Activated naive CD8-positive, alpha-beta T cell treated with anti-CD3 and anti-CD28 coated beads, Interleukin-2, amount 50 U/mL, for 24 hours (primary cell): ENCODE measurements around the gene DAGLA.
A peak's percentile ranks its signal among the peaks of the same experiment; 100 is the strongest.

Source experiments
- ATAC-seq: fragments of 150-1000 bp; cut with Tn5 transposase; one replicate; pipeline ENCODE4 v1.10.0; 2021
- DNase-seq: peaks from one replicate; pipeline ENCODE4 v3.0.0; 2021
- H3K27ac Mint-ChIP-seq: one replicate; pipeline ENCODE4 v1.8.0; 2021; ENCODE audit warnings: mild to moderate bottlenecking, mixed read lengths
- H3K27me3 Mint-ChIP-seq: one replicate; pipeline ENCODE4 v1.8.0; 2021; ENCODE audit warnings: mixed read lengths
- H3K36me3 Mint-ChIP-seq: one replicate; pipeline ENCODE4 v1.8.0; 2021; ENCODE audit warnings: low read depth, mixed read lengths
- H3K4me1 Mint-ChIP-seq: one replicate; pipeline ENCODE4 v1.8.0; 2021; ENCODE audit warnings: mixed read lengths
- H3K4me3 Mint-ChIP-seq: one replicate; pipeline ENCODE4 v1.8.0; 2021; ENCODE audit warnings: mild to moderate bottlenecking, moderate library complexity, mixed read lengths
- H3K9me3 Mint-ChIP-seq: one replicate; pipeline ENCODE4 v1.8.0; 2021; ENCODE audit warnings: mixed read lengths

Gene DAGLA, protein sequence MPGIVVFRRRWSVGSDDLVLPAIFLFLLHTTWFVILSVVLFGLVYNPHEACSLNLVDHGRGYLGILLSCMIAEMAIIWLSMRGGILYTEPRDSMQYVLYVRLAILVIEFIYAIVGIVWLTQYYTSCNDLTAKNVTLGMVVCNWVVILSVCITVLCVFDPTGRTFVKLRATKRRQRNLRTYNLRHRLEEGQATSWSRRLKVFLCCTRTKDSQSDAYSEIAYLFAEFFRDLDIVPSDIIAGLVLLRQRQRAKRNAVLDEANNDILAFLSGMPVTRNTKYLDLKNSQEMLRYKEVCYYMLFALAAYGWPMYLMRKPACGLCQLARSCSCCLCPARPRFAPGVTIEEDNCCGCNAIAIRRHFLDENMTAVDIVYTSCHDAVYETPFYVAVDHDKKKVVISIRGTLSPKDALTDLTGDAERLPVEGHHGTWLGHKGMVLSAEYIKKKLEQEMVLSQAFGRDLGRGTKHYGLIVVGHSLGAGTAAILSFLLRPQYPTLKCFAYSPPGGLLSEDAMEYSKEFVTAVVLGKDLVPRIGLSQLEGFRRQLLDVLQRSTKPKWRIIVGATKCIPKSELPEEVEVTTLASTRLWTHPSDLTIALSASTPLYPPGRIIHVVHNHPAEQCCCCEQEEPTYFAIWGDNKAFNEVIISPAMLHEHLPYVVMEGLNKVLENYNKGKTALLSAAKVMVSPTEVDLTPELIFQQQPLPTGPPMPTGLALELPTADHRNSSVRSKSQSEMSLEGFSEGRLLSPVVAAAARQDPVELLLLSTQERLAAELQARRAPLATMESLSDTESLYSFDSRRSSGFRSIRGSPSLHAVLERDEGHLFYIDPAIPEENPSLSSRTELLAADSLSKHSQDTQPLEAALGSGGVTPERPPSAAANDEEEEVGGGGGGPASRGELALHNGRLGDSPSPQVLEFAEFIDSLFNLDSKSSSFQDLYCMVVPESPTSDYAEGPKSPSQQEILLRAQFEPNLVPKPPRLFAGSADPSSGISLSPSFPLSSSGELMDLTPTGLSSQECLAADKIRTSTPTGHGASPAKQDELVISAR

DNA sequence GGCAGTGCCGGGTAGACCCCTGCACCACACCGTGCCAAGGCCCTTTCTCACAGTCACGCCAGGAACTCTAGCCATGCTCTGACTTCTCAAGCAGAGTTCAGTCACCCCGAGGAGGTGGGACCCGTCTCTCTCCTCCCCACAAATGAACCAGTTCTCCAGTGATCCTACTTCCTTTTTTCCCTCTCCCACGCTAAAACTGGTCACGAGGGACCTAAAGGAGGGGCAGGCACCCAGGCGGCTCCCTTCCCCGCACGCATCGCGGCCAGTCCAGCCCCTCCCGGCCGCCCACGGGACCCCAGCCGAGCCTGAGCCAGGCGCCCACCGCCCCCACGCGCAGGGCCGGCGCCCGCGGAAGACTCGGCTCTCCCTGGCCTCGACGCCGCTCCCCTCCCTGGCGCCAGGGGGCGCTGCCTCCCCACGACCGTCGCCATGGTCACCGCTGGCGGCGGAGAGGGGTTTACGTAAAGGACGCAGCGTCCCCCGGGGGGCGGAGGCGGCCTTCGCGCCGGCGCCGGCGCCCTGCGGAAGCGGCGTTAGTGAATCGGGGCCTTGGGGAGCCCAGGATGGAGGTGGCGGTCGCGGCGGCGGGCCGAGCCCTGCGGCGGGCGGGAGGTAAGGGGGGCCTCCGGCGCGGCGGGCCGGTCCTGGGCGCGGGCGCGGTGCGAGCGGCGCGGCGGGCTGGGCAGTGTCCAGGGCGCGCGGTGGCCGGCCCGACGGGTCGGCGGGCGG lies at the start of gene DAGLA:
Gene DAGLA (plus strand): TSS at position 499 of the 729 bp plus-strand sequence. CDS start 39,765 bp downstream, outside the sequence.
- Mint-ChIP-seq H3K4me1 (peaks cover 7% of the 10 kb centered on the region), H3K27me3 (peaks cover 16% of the 10 kb centered on the region), H3K36me3 (no peaks in the 10 kb centered on the region), H3K4me3 (peak within 1 kb of the TSS; percentile 55), H3K27ac (peak within 1 kb of the TSS; percentile 39), H3K9me3 (no peaks in the 10 kb centered on the region)
- peak; percentile 56 for ATAC-seq
- DNase-seq = peak; percentile 77

DNA sequence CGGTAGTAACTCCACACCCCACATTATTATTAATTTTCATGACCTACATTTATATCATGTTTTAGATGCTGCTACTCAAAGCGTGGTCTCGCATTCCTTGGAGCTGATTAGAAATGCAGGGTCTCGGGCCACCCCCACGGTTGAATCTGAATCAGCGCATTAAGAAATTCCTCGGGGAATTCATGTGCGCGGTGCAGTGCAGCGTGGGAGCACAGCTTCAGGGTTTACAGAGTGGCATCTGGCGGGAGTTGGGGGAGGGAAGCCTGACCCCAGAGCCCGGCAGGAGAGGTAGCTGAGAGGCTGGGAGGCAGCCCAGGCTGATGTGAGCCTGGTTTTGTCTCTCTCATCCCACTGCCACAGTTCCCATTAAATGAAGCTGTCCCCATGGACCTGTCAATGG lies 48.1 kb upstream of the DAGLA start:
- Mint-ChIP-seq H3K9me3 (no peaks in the 10 kb centered on the region), H3K4me3 (no peak overlapping the region), H3K27me3 (peaks cover 10% of the 10 kb centered on the region), H3K4me1 (peaks cover 8% of the 10 kb centered on the region), H3K36me3 (no peaks in the 10 kb centered on the region), H3K27ac (no peak overlapping the region)
- DNase-seq = no peak
- ATAC-seq = no peak

DNA sequence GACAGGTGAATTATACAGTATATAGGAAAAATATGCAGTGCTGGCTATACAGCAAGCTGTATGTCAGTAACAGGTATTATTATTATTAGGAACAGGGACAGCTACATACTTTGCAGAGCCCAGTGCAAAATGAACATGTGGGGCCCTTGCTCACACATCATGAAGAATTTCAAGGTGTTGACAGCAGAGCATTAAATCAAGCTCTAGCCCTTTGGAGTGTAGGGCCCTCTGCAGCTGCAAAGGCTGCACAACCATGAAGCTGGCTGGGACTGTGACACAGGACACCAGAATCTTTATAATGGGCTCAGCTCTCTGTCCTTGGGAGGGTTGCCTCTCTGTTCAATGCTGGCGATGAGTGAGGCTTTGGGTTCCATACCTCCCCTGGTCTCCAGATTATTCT lies 44.9 kb upstream of the DAGLA start:
- ATAC-seq = no peak

DNA sequence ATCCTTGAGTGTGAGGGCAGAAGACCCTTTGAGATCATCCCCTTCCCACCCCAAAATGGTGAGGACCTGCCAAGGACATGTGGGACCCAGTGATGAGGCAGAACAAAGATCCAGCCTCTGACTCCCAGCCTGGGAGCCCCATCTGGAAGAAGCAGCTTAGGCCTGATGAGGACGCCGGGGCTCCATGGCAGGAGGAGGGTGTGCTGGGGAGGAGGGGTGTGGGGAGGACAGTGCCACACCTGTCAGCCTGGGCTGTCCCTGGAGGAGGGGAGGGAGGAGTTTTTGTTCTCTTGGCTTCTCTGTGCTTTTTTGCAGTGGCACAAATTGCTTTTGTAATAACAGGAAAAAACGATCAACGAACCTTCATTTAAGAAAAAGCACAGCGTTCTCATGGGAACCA lies 44.4 kb upstream of the DAGLA start:
- no peak for ATAC-seq
- no peaks in the 10 kb centered on the region for H3K9me3 Mint-ChIP-seq
- H3K4me3 Mint-ChIP-seq = no peak overlapping the region
- peaks cover 3% of the 10 kb centered on the region for H3K27me3 Mint-ChIP-seq
- H3K36me3 Mint-ChIP-seq = no peaks in the 10 kb centered on the region
- no peak overlapping the region for H3K27ac Mint-ChIP-seq
- no peaks in the 10 kb centered on the region for H3K4me1 Mint-ChIP-seq
- DNase-seq = no peak

More for the DNA sequence above, 44.9 kb upstream of the DAGLA start:
- no peak for DNase-seq
- H3K4me3 Mint-ChIP-seq = no peak overlapping the region
- no peaks in the 10 kb centered on the region for H3K9me3 Mint-ChIP-seq
- H3K36me3 Mint-ChIP-seq = no peaks in the 10 kb centered on the region
- peaks cover 3% of the 10 kb centered on the region for H3K27me3 Mint-ChIP-seq
- no peak overlapping the region for H3K27ac Mint-ChIP-seq
- no peaks in the 10 kb centered on the region for H3K4me1 Mint-ChIP-seq

DNA sequence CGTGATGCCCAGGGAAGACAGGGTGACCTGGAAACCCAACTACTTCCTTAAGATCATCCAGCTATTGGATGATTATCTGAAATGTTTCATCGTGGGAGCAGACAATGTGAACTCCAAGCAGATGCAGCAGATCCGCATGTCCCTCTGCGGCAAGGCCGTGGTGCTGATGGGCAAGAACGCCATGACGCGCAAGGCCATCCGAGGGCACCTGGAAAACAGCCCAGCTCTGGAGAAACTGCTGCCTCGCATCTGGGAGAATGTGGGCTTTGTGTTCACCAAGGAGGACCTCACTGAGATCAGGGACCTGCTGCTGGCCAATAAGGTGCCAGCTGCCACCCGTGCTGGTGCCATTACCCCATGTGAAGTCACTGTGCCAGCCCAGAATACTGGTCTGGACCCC lies 43.5 kb upstream of the DAGLA start:
- Mint-ChIP-seq H3K4me3 (no peak overlapping the region), H3K36me3 (no peaks in the 10 kb centered on the region), H3K4me1 (no peaks in the 10 kb centered on the region)

DNA sequence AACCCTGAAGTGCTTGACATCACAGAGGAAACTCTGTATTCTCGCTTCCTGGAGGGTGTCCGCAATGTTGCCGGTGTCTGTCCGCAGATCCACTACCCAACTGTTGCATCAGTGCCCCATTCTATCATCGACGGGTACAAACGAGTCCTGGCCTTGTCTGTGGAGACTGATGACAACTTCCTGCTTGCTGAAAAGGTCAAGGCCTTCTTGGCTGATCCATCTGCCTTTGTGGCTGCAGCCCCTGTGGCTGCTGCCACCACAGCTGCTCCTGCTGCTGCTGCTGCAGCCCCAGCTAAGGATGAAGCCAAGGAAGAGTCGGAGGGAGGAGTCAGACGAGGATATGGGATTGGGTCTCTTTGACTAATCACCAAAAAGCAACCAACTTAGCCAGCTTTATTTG lies 42.9 kb upstream of the DAGLA start:
- no peak overlapping the region for H3K27ac Mint-ChIP-seq
- H3K4me3 Mint-ChIP-seq = no peak overlapping the region
- ATAC-seq (no peak), DNase-seq (no peak)
- no peaks in the 10 kb centered on the region for H3K36me3 Mint-ChIP-seq
- H3K27me3 Mint-ChIP-seq = peaks cover 3% of the 10 kb centered on the region
- H3K4me1 Mint-ChIP-seq = no peaks in the 10 kb centered on the region
- H3K9me3 Mint-ChIP-seq = no peaks in the 10 kb centered on the region

More for the DNA sequence above, 43.5 kb upstream of the DAGLA start:
- Mint-ChIP-seq H3K27me3 (peaks cover 3% of the 10 kb centered on the region), H3K9me3 (no peaks in the 10 kb centered on the region), H3K27ac (no peak overlapping the region)
- DNase-seq = no peak
- ATAC-seq = no peak

DNA sequence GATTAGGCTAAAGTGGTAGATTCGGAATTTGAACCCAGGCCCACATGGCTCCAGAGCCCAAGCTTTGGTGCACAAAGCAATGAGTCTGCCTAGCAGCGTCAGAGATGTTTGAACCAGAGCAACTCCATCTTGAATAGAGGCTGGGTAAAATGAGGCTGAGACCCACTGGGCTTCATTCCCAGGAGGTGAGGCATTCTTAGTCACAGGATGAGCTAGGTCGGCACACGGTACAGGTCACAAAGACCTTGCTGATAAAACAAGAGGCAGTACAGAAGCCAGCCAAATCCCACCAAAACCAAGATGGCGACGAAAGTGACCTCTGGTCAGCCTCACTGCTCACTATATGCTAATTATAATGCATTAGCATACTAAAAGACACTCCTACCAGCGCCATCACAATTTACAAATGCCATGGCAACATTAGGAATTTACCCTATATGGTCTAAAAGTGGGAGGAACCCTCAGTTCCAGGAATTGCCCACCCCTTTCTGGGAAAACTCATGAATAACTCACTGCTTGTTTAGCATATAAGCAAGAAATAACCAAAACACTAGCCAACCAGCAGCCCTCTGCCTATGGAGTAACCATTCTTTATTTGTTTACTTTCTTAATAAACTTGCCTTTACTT lies 40.3 kb upstream of the DAGLA start:
- peaks cover 3% of the 10 kb centered on the region for H3K27me3 Mint-ChIP-seq
- DNase-seq (no peak), ATAC-seq (no peak)
- no peak overlapping the region for H3K27ac Mint-ChIP-seq
- no peak overlapping the region for H3K4me3 Mint-ChIP-seq
- no peaks in the 10 kb centered on the region for H3K4me1 Mint-ChIP-seq
- no peaks in the 10 kb centered on the region for H3K9me3 Mint-ChIP-seq
- no peaks in the 10 kb centered on the region for H3K36me3 Mint-ChIP-seq

DNA sequence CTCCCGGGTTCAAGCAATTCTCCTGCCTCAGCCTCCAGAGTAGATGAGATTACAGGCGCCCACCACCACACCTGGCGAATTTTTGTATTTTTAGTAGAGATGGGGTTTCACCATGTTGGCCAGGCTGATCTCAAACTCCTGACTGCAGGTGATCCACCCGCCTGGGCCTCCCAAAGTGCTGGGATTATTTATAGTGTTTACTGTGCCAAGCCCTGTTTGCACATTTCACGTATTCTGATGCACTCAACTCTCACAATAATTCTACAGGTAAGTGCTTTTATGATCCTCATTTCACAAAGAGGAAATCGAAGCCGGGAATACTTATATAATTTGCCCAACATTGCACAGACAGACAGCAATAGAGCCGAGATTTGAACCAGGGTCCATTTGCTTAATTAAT lies 38.0 kb upstream of the DAGLA start:
- Mint-ChIP-seq H3K9me3 (no peaks in the 10 kb centered on the region), H3K4me1 (no peaks in the 10 kb centered on the region)
- no peak for ATAC-seq

DNA sequence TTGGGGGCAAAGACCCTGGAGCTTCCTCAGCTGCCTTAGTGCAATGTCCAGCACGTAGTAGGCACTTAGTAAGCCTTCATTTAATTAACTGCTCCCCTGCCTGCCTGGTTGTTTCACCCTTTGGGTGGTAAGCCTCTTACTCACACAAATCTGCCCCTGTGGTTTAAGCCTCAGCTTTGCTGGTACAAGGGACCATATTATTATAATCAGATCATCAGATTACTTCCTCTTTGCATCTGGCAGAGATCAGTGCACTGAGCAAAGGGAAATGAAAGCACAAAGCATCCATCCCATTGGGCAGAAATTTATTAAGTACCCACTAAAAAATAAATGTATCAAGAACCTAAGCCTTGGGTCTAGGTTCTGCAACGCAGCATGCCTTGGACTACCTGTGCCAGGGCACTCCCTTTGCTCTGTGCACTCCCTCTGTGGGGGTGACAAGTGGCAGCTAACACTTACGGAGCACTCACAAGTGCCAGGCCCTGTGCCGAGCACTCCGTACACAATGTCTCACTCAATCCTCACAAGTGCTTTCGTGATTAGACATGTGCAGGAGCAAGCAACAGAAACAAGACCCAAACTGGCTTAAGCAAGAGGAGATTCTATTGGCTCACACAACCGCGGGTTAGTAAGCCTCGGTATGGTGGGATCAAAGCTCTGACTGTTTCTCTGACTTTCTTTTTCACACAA lies 34.9 kb upstream of the DAGLA start:
- Mint-ChIP-seq H3K4me3 (no peak overlapping the region), H3K27ac (no peak overlapping the region), H3K27me3 (no peaks in the 10 kb centered on the region)

More for the DNA sequence above, 38.0 kb upstream of the DAGLA start:
- peaks cover 3% of the 10 kb centered on the region for H3K27me3 Mint-ChIP-seq
- H3K27ac Mint-ChIP-seq = no peak overlapping the region
- H3K36me3 Mint-ChIP-seq = no peaks in the 10 kb centered on the region
- DNase-seq = no peak
- no peak overlapping the region for H3K4me3 Mint-ChIP-seq

DNA sequence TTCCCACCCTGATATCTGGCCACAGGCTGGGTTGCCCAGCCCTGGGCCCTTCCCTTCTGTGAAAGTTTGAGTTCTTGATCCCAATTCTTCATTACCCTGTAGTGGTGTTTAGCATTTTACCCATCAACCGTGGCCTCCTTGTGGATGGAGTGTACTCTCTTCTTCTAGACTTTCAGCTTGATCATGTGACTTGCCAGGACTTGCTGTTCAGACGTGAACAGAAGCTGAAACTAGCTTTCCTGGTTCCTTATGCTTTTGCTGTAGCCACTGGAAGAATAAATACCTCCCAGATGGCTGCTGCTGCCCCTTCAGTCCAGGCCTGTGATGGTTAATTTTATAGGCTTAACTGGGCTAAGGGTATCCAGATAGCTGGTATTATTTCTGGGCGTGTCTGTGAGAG lies 32.7 kb upstream of the DAGLA start:
- no peak overlapping the region for H3K4me3 Mint-ChIP-seq
- no peaks in the 10 kb centered on the region for H3K4me1 Mint-ChIP-seq
- H3K27ac Mint-ChIP-seq = no peak overlapping the region
- no peaks in the 10 kb centered on the region for H3K9me3 Mint-ChIP-seq
- no peak for DNase-seq
- H3K36me3 Mint-ChIP-seq = no peaks in the 10 kb centered on the region
- no peak for ATAC-seq
- peaks cover 4% of the 10 kb centered on the region for H3K27me3 Mint-ChIP-seq

More for the DNA sequence above, 34.9 kb upstream of the DAGLA start:
- Mint-ChIP-seq H3K4me1 (no peaks in the 10 kb centered on the region), H3K9me3 (no peaks in the 10 kb centered on the region), H3K36me3 (no peaks in the 10 kb centered on the region)
- DNase-seq (no peak), ATAC-seq (peak; percentile 20)

DNA sequence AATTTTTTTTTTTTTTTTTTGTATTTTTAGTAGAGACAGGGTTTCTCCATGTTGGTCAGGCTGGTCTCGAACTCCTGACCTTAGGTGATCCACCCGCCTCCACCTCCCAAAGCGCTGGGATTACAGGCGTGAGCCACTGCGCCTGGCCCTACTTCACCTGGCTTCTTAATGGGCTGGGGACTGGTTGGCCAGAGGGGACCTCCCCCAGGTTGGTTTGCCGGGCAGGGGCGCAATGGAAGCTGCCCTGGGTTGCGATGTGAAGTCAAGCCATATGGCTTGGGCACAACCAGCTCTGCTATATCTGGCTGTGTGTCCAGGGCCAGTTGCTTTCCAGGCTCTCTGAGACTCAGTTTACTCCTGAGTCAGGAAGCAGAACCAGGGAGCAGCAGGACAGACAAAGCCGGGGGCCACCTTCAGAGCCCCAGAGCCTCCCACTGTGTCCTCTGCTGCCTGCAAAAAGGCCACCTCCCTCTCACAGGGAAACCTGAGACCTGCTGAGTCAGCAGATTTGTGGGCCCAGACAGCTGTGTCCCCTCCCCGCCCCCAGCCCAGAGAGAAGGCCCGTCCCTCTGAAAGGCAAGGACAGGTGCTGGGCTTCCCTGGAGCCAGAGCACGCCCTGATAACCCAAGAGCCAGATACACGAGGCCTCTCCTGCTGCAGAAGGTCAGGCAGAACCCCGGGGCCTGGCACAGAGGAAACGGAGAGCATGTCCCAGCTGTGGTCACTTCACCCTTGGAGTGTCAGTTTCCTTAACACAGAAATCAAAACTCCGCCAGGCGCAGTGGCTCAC lies 29.2 kb upstream of the DAGLA start:
- Mint-ChIP-seq H3K9me3 (no peaks in the 10 kb centered on the region), H3K4me3 (no peak overlapping the region), H3K36me3 (no peaks in the 10 kb centered on the region), H3K27ac (no peak overlapping the region), H3K27me3 (peaks cover 19% of the 10 kb centered on the region), H3K4me1 (no peaks in the 10 kb centered on the region)
- ATAC-seq = no peak
- DNase-seq = no peak

DNA sequence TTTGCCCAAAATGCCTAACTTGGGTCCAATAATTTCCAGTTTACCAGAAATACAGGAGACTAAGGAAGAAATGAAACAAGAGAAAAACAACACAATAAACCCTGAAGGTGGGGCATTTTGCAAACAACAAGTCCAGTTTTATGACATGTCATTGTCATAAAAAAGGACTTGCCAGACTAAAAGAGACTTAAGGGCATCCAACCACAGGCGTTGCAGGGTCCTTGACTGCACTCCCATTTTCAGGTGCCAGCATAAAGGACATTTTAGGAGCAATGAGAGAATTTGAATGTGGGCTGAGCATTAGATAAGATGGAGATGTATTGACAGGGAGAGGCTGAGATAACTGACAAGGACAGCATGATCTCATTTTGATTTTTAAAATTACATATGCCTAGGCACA lies 28.1 kb upstream of the DAGLA start:
- H3K9me3 Mint-ChIP-seq = no peaks in the 10 kb centered on the region
- no peak for ATAC-seq
- H3K27ac Mint-ChIP-seq = no peak overlapping the region
- no peak overlapping the region for H3K4me3 Mint-ChIP-seq
- no peaks in the 10 kb centered on the region for H3K36me3 Mint-ChIP-seq
- peaks cover 25% of the 10 kb centered on the region for H3K27me3 Mint-ChIP-seq
- DNase-seq = no peak
- no peaks in the 10 kb centered on the region for H3K4me1 Mint-ChIP-seq

DNA sequence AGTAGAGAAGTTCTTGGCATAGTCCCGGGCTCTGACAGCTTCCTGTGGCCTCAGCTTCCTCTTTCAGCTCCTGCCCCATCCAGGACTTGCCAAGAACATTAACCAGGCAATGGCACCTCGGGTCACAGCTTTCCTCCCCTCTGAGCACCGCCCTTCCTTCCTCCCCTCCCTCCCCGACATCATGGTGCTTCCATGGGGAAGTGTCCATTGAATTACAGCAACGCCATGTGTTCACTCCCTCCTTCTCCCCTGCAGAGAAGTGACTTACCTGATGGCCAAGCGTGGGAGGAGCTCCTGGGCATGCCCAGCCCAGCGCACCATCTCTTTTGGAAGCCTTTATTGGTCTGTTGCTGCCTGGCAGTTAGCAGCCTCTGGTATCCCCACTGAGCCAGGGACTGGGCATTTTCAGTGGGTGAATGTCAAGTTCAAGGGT lies 25.8 kb upstream of the DAGLA start:
- DNase-seq (no peak), ATAC-seq (no peak)
- H3K9me3 Mint-ChIP-seq = no peaks in the 10 kb centered on the region
- H3K36me3 Mint-ChIP-seq = no peaks in the 10 kb centered on the region
- H3K4me3 Mint-ChIP-seq = no peak overlapping the region
- H3K4me1 Mint-ChIP-seq = no peaks in the 10 kb centered on the region
- H3K27me3 Mint-ChIP-seq = peaks cover 25% of the 10 kb centered on the region
- no peak overlapping the region for H3K27ac Mint-ChIP-seq
